GM12801 (cell line): Measurements from ENCODE around the gene FRS3.

Experiments used
- CTCF ChIP-seq: IDR thresholded peaks from one replicate; pipeline ENCODE4 v1.5.1; 2011; ENCODE audit warnings: control low read depth; ENCODE audit not compliant: insufficient read length; ENCODE audit errors: extremely low read depth

FRS3 gene

GRCh38 chr6:41750374-41750773 is 29.3 kb downstream of the FRS3 start:
- no peak for TF ChIP-seq CTCF

GRCh38 chr6:41748542-41748941 is 31.2 kb downstream of the FRS3 start:
- no peak for TF ChIP-seq CTCF

GRCh38 chr6:41748102-41748477 is 31.6 kb downstream of the FRS3 start:
- TF ChIP-seq CTCF: no peak

GRCh38 chr6:41747256-41748101 is 32.2 kb downstream of the FRS3 start, which contains the start of gene PGC:
PGC (minus strand) TSS chr6:41747397; CDS start chr6:41747334, 63 bp downstream.
- TF ChIP-seq CTCF: no peak

GRCh38 chr6:41746107-41746506 is 33.6 kb downstream of the FRS3 start:
- no peak for TF ChIP-seq CTCF

GRCh38 chr6:41744236-41744787 is 35.4 kb downstream of the FRS3 start:
- TF ChIP-seq CTCF: no peak

- no peak for TF ChIP-seq CTCF
These were observed 36.1 kb downstream of the FRS3 start for GRCh38 chr6:41743406-41744235.
